ENCODE results near the gene FMN1.
"Not testable (repeated sequence)": the region's sequence is repeated elsewhere in the genome, so short reads cannot be mapped to it uniquely, and the experiment has no call there.

FMN1 gene

GRCh38 chr15:33074212-33074611, 120.3 kb downstream of the FMN1 start:
- Histone ChIP-seq H3K27ac (ENCODE audit: low read depth, low read length) (no peak overlapping the region), H3K4me2 (ENCODE audit: low read length) (no peak overlapping the region), H3K36me3 (ENCODE audit: control insufficient read depth, low read length) (no peaks in the 10 kb centered on the region), H3K4me1 (ENCODE audit: control insufficient read depth, low read length) (no peaks in the 10 kb centered on the region), H3K27me3 (ENCODE audit: control insufficient read depth, low read length) (no peaks in the 10 kb centered on the region; the same call in none of the 2 replicates), H3K79me2 (ENCODE audit: control insufficient read depth, low read length) (no peaks in the 10 kb centered on the region), H3K9me2 (replicated peaks; ENCODE audit: control insufficient read depth, low read length) (no peaks in the 10 kb centered on the region), H3K9me3 (ENCODE audit: control insufficient read depth, insufficient read depth, low read length) (no peaks in the 10 kb centered on the region), H4K20me1 (ENCODE audit: control insufficient read depth, insufficient read depth, low read depth, low read length) (no peaks in the 10 kb centered on the region), H3F3A (ENCODE audit: control insufficient read depth, insufficient read depth) (no peaks in the 10 kb centered on the region), H3K4me3 (ENCODE audit: low read length) (no peak overlapping the region)
- no peak for TF ChIP-seq EZH2phosphoT487 (IDR thresholded peaks at IDR 0.05; ENCODE audit: borderline replicate concordance, low read length)
- TF ChIP-seq CTCF (IDR thresholded peaks at IDR 0.05; ENCODE audit: low read depth, low read length, poor library complexity, severe bottlenecking) = no peak

DNA sequence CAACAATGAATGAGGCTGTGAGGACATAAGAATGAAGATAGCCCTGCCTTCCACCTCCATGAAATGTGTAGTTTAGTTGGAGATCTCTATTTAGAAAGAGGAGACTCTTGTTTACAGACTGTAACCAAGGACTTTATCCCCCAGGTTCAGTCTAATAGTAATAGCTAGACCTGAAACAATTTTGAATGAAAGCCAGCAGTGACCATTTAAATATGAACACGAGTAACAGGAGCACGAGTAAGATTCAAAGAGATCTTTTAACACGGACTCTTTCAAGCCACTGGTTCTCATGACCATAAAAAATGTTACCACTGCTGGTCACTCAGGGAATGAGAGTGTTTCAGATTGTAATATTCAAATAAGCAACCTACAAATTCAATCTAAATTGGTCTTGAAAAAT, 123.1 kb downstream of the FMN1 start:
- TF ChIP-seq CTCF (IDR thresholded peaks at IDR 0.05; ENCODE audit: low read depth, low read length, poor library complexity, severe bottlenecking) = no peak
- no peak for TF ChIP-seq EZH2phosphoT487 (IDR thresholded peaks at IDR 0.05; ENCODE audit: borderline replicate concordance, low read length)
- Histone ChIP-seq H3K4me1 (ENCODE audit: control insufficient read depth, low read length) (no peaks in the 10 kb centered on the region), H3K27ac (ENCODE audit: low read depth, low read length) (no peak overlapping the region), H3F3A (ENCODE audit: control insufficient read depth, insufficient read depth) (no peaks in the 10 kb centered on the region), H3K9me3 (ENCODE audit: control insufficient read depth, insufficient read depth, low read length) (no peaks in the 10 kb centered on the region), H3K79me2 (ENCODE audit: control insufficient read depth, low read length) (no peaks in the 10 kb centered on the region), H3K9me2 (replicated peaks; ENCODE audit: control insufficient read depth, low read length) (no peaks in the 10 kb centered on the region), H3K36me3 (ENCODE audit: control insufficient read depth, low read length) (no peaks in the 10 kb centered on the region), H3K27me3 (ENCODE audit: control insufficient read depth, low read length) (peaks cover 14% of the 10 kb centered on the region), H3K4me3 (ENCODE audit: low read length) (no peak overlapping the region), H3K4me2 (ENCODE audit: low read length) (no peak overlapping the region), H4K20me1 (ENCODE audit: control insufficient read depth, insufficient read depth, low read depth, low read length) (no peaks in the 10 kb centered on the region)

DNA sequence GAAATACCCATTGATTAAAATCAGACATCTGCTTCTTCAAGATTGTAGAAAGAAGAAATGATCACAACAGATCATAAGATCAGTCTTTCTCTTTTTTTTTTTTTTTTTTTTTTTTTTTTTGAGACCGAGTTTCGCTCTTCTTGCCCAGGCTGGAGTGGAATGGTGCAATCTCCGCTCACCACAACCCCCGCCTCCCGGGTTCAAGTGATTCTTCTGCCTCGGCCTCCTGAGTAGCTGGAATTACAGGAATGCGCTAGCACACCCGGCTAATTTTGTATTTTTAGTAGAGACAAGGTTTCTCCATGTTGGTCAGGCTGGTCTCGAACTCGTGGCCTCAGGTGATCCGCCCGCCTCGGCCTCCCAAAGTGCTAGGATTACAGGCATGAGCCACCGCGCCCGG, 124.6 kb downstream of the FMN1 start:
- not testable (repeated sequence) for H3K4me2 ChIP-seq (ENCODE audit: low read length); H3K4me3 ChIP-seq (ENCODE audit: low read length); H3K36me3 ChIP-seq (ENCODE audit: control insufficient read depth, low read length); H4K20me1 ChIP-seq (ENCODE audit: control insufficient read depth, insufficient read depth, low read depth, low read length); H3F3A ChIP-seq (ENCODE audit: control insufficient read depth, insufficient read depth); H3K9me2 ChIP-seq (replicated peaks; ENCODE audit: control insufficient read depth, low read length); H3K79me2 ChIP-seq (ENCODE audit: control insufficient read depth, low read length); H3K9me3 ChIP-seq (ENCODE audit: control insufficient read depth, insufficient read depth, low read length); H3K27ac ChIP-seq (ENCODE audit: low read depth, low read length); H3K4me1 ChIP-seq (ENCODE audit: control insufficient read depth, low read length)
- peaks cover 17% of the 10 kb centered on the region for H3K27me3 ChIP-seq (ENCODE audit: control insufficient read depth, low read length)

DNA sequence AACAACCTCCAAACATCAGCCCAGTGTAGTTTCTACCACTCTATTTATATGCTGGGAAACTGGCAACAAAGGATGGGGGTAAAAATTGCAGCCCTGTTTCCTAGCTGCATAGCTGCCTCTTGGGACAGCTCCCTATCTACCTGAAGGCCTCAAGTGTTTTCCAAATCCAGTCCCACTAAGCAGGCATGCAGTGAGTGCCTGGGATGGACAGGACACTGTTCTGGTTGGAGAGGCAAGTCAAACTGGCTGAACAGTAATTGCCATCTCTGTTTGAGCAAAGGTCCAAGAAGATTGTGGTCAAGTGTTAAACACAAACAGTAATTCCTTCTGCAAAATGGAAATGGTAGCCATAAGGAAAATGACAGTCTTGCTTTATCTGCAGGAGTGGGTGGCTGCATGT, 125.4 kb downstream of the FMN1 start:
- H3K79me2 ChIP-seq (ENCODE audit: control insufficient read depth, low read length) = no peaks in the 10 kb centered on the region
- H3F3A ChIP-seq (ENCODE audit: control insufficient read depth, insufficient read depth) = no peaks in the 10 kb centered on the region
- no peaks in the 10 kb centered on the region for H3K4me1 ChIP-seq (ENCODE audit: control insufficient read depth, low read length)
- H3K27ac ChIP-seq (ENCODE audit: low read depth, low read length) = no peak overlapping the region
- no peaks in the 10 kb centered on the region for H3K9me2 ChIP-seq (replicated peaks; ENCODE audit: control insufficient read depth, low read length)
- H4K20me1 ChIP-seq (ENCODE audit: control insufficient read depth, insufficient read depth, low read depth, low read length) = 0 out of 2 replicates have a peak, but pooled peaks cover 3% of the 10 kb centered on the region
- no peaks in the 10 kb centered on the region for H3K36me3 ChIP-seq (ENCODE audit: control insufficient read depth, low read length)
- no peak for TF ChIP-seq CTCF (IDR thresholded peaks at IDR 0.05; ENCODE audit: low read depth, low read length, poor library complexity, severe bottlenecking)
- TF ChIP-seq EZH2phosphoT487 (IDR thresholded peaks at IDR 0.05; ENCODE audit: borderline replicate concordance, low read length) = no peak
- H3K4me2 ChIP-seq (ENCODE audit: low read length) = no peak overlapping the region
- H3K9me3 ChIP-seq (ENCODE audit: control insufficient read depth, insufficient read depth, low read length) = no peaks in the 10 kb centered on the region
- H3K4me3 ChIP-seq (ENCODE audit: low read length) = no peak overlapping the region
- H3K27me3 ChIP-seq (ENCODE audit: control insufficient read depth, low read length) = peaks cover 24% of the 10 kb centered on the region

Data from DOHH2 (cell line).